T-helper 1 cell (primary cell): Measurements from ENCODE around the gene RDH13.
"Not testable (repeated sequence)": the region's sequence is repeated elsewhere in the genome, so short reads cannot be mapped to it uniquely, and the experiment has no call there.

Experiments
- DNase-seq, 5 donors: peaks; one replicate each; pipeline ENCODE4 v3.0.0-alpha.2; 2012 to 2020

RDH13 gene

GRCh38 chr19:55075371-55075998 is 12.5 kb upstream of the RDH13 start, which contains the start of gene EPS8L1:
Gene EPS8L1 (plus strand): TSS chr19:55075869. CDS start chr19:55076445, 576 bp downstream.
- no peak for DNase-seq

- DNase-seq: no peak
Observed at GRCh38 chr19:55071913-55072312, 9.0 kb upstream of the RDH13 start.

DNA sequence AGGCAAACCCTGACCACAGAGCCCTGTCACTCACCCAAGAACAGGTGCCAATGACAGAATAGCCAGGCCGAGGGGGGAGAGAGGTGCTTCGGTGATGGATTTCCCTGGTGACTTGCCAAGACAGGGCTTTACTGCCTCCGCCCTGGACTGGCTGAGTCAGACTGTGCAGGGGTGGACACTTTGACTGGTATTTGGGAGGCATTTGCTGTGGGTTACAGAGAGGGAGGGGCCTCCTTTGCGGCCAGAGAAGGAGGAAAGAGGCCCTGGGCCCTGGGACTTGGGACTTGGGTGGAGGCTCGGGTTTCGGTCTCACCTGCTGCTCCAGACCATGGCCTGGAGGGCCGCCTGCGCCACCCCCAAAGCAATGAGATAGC is 8.2 kb upstream of the RDH13 start:
- DNase-seq: no peak

- DNase-seq: no peak
Observed at GRCh38 chr19:55070466-55071128, 7.6 kb upstream of the RDH13 start.

- DNase-seq: no peak
Observed at GRCh38 chr19:55069865-55070197, 6.9 kb upstream of the RDH13 start.

DNA sequence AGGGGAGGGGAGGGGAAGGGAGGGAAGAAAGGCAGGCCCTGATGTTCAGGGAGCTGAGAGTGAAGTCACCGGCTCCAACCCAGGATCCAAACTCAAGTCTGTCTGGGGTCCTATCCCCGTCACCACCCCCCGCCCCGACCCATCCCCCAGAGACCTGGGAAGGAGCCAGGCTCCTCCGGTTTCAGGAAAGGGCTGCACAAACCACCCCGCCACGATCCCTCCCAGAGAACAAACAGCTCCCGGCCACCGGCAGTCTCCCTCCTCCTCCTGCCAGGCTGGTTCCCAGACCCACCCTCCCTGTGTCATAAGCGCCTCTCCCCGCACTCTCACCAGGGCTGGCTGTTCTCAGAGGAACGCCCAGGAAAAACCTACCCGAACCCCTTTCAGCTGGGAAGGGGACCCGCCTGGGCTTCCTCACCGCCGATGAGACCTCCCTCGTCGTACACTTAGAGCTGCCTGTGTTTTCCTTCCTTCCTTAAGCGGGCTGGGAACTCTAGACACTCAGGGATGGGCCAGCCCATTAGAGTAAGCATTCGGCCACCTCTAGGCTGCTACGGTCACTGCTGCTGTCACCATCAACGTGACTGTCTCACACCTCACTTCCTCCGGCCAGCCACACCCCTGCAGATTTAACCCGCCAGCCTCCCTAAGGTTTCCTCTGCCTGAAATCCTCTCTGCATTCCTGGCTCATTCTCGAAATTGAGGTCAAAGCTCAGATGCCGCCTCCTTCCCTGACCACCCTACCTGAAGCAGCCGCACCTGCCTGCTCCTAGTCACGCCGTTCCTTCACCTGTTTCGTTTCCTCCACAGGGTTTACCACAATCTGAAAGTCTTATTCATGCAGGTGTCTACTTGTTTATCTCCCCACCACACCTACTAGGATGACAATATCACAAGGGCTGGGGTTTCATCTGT is 6.3 kb upstream of the RDH13 start:
- no peak for DNase-seq

GRCh38 chr19:55067869-55068268 is 4.9 kb upstream of the RDH13 start:
- no peak for DNase-seq

DNA sequence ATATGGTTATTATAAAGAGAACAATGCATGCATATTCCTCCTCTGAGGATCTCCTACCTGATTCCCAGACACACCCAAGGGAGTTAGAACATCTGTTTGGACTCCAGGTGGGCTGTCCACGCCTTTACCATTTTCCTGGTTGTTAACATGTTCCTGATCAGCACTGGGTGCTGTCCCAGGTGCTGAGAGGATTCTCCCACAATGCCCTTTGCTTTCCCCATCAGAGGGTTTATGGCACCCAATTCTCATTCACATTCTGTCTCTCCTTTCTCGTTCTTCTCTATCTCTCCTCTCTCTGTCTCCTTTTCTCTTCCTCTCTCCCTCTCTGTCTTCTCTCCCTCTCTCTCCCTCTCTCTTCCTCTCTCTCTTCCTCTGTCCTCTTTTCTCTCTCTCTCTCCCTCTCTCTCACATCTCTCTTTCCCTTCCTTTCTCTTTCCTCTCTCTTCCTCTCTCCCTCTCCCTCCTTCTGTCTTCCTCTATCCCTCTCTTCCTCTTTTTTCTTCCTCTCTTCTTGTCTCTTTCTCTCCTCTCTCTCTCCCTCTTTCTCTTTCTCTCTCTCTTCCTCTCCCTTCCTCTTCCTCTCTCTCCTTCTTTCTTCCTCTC is 3.3 kb upstream of the RDH13 start:
- DNase-seq: no peak

DNA sequence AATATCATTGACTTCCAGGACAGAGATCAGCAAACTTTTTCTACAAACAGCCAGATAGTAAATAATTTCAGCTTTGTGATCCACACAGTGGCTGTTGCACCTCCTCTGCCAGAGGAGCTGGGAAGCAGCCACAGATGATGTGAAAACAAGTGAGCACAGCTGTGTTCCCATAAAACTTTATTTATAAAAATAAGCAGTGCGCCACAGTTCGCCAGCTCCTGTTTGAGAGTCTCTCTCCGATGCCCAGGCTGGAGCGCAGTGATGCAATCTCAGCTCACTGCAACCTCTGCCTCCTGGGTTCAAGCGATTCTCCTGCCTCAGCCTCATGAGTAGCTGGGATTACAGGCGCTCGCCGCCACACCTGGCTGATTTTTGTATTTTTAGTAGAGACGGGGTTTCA is 2.6 kb upstream of the RDH13 start:
- DNase-seq: not testable (repeated sequence)

GRCh38 chr19:55063492-55063843 is 520 bp upstream of the RDH13 start:
- DNase-seq: no peak

- DNase-seq: not testable (repeated sequence)
Observed at GRCh38 chr19:55060287-55060686, 2.7 kb downstream of the RDH13 start.

DNA sequence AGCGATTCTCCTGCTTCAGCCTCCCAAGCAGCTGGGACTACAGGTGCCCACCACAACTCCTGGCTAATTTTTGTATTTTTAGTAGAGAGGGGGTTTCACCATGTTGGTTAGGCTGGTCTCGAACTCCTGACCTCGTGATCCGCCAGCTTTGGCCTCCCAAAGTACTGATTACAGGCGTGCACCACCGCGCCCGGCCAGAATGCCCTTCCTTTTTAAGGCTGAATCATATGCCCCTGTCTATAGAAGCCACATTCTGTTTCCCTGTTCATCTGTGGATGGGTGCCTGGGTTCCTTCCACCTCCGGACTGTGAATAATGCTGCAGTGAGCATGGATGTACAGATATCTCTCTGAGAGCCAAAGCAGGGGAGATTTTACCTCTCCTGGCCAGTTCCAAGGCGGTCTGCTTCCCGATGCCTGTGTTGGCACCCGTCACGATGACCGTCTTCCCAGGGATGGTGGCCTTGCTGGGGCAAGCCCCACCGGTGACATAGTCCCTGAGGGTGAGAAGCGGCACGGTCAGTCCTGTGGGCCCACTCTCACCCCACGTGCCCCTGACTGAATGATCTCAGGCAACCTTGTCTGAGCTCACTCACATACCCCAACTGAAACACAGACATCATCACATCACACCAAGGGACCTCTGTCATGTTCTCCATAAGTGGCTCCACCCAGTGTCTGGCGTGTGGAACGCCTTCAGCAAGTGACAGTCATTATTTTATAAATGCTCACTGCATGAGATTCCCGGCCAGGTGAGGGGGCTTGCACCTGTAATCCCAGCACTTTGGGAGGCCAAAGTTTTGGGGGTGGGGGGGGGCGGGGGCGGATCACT is 4.0 kb downstream of the RDH13 start:
- DNase-seq: no peak

GRCh38 chr19:55056827-55057226 is 6.1 kb downstream of the RDH13 start:
- DNase-seq: no peak

DNA sequence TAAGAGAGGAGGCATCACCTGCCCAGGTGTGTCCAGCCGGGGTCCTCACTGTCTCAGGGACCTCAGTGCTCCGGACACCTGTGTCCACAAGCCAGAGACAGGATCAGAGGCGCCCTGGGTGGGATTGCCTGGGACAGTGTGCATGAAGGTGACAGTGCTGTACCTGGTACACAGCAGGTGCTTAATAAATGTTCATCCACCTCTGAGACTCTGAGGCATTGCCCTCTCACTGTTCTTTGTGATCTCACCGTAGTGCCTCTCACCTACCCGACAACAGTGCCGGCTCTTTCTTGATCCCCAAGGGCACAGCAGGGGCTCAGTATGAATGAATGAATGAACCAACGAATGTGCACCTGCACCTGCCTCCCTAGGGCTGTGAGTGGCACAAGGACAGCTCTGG is 9.2 kb downstream of the RDH13 start:
- DNase-seq: no peak

DNA sequence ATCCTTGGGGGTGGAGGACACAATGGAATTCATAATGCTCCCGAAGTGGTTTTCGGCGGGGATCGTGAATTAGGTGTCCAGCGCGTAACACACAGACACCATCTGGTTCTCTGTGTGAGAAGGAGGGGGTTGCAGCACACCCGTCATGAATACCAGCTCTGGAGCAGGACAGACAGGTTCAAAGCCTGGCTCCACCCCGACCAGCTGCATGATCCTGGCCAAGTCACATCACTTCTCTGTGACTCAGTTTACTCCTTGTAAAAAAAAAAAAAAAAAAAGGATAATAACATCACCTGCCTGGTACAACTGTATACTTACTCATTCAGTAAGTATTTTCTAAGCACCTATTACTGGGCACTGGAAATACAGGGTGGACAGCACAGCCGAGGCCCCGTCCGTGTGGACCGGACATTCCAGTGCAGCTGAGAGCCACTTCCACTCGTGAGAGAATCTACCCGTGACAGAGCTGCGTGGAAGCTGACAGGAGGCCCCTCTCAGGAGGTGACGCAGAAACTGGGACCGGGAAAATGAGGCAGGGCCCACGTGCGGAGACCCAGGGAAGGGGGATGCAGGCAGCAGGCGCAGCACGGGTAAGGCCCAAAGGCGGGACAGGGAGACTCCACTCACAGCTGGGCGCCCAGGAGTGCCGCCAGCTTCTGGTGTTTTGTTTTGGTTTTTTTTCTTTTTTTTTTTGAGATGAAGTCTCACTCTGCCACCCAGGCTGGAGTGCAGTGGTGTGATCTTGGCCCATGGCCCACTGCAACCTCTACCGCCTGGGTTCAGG is 12.0 kb downstream of the RDH13 start:
- DNase-seq: no peak

DNA sequence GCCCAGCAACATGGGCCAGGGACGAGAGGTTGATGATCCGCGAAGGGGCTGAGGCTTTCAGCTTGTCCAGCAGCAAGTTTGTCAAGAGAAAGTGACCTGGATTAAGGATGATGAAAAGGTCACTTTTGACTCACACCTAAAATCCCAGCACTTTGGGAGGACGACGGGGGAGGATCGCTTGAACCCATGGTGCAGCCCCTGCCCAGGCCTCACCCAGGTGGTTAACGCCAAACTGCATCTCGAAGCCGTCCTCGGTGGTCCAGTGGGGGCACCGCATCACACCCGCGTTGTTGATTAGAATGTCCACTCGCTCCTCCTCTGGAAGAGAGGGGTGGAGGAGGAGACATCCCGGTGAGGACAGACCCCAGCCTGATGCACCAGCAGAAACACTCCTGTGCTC is 14.5 kb downstream of the RDH13 start:
- no peak for DNase-seq

DNA sequence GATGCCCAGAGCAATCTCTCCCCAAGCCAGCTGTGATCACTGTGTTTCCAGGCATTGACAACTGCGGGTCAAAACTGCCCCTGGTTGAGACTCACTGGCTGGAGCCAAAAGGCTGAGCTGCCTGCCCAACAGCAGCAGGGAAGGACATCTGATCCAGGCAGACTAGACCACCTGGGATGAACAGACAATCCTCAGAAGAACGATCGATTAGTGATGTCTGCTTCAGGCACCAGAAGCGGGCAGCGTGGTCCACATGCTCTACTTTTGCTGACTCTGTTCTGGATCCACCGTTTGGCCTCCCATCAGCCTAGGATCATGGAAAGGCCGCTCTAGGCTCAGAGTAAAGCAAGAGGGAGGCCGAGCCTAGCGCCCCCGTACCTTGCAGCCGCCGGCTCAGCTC is 15.0 kb downstream of the RDH13 start:
- no peak for DNase-seq

GRCh38 chr19:55046975-55047622 is 15.8 kb downstream of the RDH13 start:
- DNase-seq: no peak

DNA sequence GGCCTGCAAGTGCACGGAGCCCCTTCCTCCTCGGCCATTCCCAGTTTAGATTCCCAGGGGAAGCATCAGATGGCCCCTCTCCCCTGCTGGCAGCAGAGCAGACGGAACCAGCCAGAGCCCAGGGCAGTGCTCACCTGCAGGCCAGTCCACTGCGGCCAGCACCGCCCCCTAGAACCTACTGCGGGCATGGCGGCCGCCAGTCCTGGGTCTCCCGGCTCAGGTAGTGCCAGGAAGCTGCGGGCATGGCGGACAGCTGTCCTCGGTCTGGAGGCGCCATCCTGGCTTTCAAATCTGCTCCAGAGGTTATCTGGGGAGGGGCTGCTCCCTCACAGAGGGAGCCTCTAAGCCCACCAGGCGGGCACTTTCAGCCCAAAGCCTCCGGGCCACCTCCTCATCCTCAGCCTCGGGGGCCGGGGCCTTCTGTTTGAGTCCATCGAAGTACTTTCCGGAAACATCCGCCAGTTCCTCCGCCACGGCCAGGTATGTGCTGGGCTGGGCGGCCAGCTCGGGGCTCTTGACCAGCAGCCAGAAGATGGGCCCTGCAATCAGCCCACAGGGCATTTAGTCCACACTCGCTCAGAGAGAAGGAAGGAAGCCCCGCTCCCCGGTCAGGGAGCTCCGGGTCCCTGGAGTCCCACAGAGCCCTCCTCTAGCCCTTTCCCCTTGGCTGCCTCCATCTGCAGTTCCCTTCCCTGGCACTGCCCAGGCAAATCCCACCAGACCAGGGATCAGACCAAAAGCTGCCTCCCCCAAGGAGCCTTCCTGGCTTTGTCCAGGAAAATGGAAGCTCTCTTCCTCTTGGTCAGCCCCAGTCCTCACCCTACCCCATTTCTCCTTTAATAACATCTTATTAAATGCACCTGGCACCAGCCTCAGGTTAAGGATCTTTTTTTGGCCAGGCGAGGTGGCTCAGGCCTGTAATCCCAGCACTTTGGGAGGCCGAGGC is 17.9 kb downstream of the RDH13 start:
- DNase-seq: no peak

GRCh38 chr19:55044286-55044685 is 18.7 kb downstream of the RDH13 start:
- no peak for DNase-seq
